GM12891 (cell line): ENCODE measurements around the gene SAP30BP.

ENCODE experiments used
- POLR2A ChIP-seq: IDR thresholded peaks from 2 replicates; pipeline ENCODE4 v1.6.1; 2011; ENCODE audit warnings: low read depth, low read length, control low read depth
- POLR2AphosphoS5 ChIP-seq: IDR thresholded peaks from 2 replicates; pipeline ENCODE4 v1.6.1; 2011; ENCODE audit warnings: low read depth, low read length, control low read depth
- POU2F2 ChIP-seq: IDR thresholded peaks from 2 replicates; pipeline ENCODE4 v1.6.1; 2011; ENCODE audit warnings: low read depth, mild to moderate bottlenecking, control low read depth, low read length, moderate library complexity

DNA sequence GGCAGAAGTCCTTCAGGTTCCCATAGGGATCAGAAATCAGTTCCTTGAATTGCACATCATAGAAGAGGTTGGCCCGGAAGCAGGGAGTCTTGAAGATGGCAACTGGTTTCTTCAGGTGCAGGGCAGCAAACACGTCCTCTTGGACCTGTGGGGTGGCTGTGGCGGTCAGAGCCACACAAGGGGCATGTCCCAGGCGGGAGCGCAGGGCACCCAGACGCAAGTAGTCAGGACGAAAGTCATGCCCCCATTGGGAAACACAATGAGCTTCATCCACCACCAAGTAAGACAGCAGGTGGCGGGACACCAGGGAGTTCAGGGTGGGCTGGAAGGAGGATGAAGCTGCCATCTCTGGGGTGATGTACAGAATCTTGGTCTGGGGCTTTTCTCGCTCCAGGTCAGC, 4.6 kb upstream of the SAP30BP start:
- no peak for TF ChIP-seq POLR2A
- TF ChIP-seq POLR2AphosphoS5: no peak
- TF ChIP-seq POU2F2: no peak
